ENCODE measurements around the gene FRS2.

- TF ChIP-seq, protein P1, sequence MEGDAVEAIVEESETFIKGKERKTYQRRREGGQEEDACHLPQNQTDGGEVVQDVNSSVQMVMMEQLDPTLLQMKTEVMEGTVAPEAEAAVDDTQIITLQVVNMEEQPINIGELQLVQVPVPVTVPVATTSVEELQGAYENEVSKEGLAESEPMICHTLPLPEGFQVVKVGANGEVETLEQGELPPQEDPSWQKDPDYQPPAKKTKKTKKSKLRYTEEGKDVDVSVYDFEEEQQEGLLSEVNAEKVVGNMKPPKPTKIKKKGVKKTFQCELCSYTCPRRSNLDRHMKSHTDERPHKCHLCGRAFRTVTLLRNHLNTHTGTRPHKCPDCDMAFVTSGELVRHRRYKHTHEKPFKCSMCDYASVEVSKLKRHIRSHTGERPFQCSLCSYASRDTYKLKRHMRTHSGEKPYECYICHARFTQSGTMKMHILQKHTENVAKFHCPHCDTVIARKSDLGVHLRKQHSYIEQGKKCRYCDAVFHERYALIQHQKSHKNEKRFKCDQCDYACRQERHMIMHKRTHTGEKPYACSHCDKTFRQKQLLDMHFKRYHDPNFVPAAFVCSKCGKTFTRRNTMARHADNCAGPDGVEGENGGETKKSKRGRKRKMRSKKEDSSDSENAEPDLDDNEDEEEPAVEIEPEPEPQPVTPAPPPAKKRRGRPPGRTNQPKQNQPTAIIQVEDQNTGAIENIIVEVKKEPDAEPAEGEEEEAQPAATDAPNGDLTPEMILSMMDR (IDR thresholded peaks at IDR 0.05) = no peak
- no peak for TF ChIP-seq POLR2A (IDR thresholded peaks at IDR 0.05)
Observed at GRCh38 chr12:69516950-69517349, 46.8 kb downstream of the FRS2 start.

Data from esophagus squamous epithelium (tissue), 4 donors.